Effector memory CD4-positive, alpha-beta T cell (primary cell): ENCODE results near the gene EP400.
A peak's percentile ranks its signal among the peaks of the same experiment; 100 is the strongest.

Experiments used
- DNase-seq, 3 donors: peaks; one replicate each; pipeline ENCODE4 v3.0.0-alpha.2; 2020
- H3K27ac ChIP-seq: 2 replicates; pipeline ENCODE4 v1.7.0; 2013; ENCODE audit warnings: mild to moderate bottlenecking, low read length, moderate library complexity; ENCODE audit not compliant: insufficient read depth, poor library complexity, severe bottlenecking
- H3K27me3 ChIP-seq: replicated peaks from 2 replicates; pipeline ENCODE4 v1.7.0; 2013; ENCODE audit warnings: mild to moderate bottlenecking, low read length; ENCODE audit not compliant: insufficient read depth, control insufficient read depth, poor library complexity, severe bottlenecking
- H3K36me3 ChIP-seq: 2 replicates; pipeline ENCODE4 v1.7.0; 2013; ENCODE audit warnings: mild to moderate bottlenecking, low read length, moderate library complexity; ENCODE audit not compliant: control insufficient read depth, insufficient read depth
- H3K4me1 ChIP-seq: 2 replicates; pipeline ENCODE4 v1.7.0; 2013; ENCODE audit warnings: low read length, mild to moderate bottlenecking; ENCODE audit not compliant: control insufficient read depth, insufficient read depth, poor library complexity, severe bottlenecking
- H3K4me3 ChIP-seq: 2 replicates; pipeline ENCODE4 v1.7.0; 2013; ENCODE audit warnings: low read length, low read depth, mild to moderate bottlenecking; ENCODE audit not compliant: insufficient read depth, poor library complexity, severe bottlenecking
- H3K9me3 ChIP-seq: 2 replicates; pipeline ENCODE4 v1.7.0; 2013; ENCODE audit warnings: mild to moderate bottlenecking, low read length, moderate library complexity; ENCODE audit not compliant: control insufficient read depth

EP400 gene

GRCh38 chr12:131928711-131929580, 20.8 kb upstream of the EP400 start, which contains the start of gene PUS1:
Gene PUS1, plus strand, starts transcription at chr12:131929276. Its CDS starts 447 bp downstream, at chr12:131929723.
- Histone ChIP-seq H3K4me3 (peak within 1 kb of the TSS; percentile 90), H3K27me3 (no peaks in the 10 kb centered on the region), H3K27ac (peak within 1 kb of the TSS; percentile 74), H3K4me1 (no peaks in the 10 kb centered on the region), H3K9me3 (no peaks in the 10 kb centered on the region), H3K36me3 (peaks cover 24% of the 10 kb centered on the region)
- DNase-seq = peak; percentile 89 to 91 (median 90)

- DNase-seq = peak in 2 of 3 donors; percentile 13 to 15
- Histone ChIP-seq H3K36me3 (peaks cover 31% of the 10 kb centered on the region), H3K4me1 (no peaks in the 10 kb centered on the region), H3K27ac (peak overlapping the region; percentile 74), H3K4me3 (peak overlapping the region; percentile 90), H3K9me3 (no peaks in the 10 kb centered on the region), H3K27me3 (no peaks in the 10 kb centered on the region)
Observed at GRCh38 chr12:131929581-131930456, 19.9 kb upstream of the EP400 start.

- Histone ChIP-seq H3K27me3 (no peaks in the 10 kb centered on the region), H3K4me3 (peak overlapping the region; percentile 90), H3K27ac (peak overlapping the region; percentile 74), H3K4me1 (no peaks in the 10 kb centered on the region), H3K9me3 (no peaks in the 10 kb centered on the region), H3K36me3 (peaks cover 38% of the 10 kb centered on the region)
- DNase-seq = no peak
Observed at GRCh38 chr12:131930510-131930909, 19.2 kb upstream of the EP400 start.

GRCh38 chr12:131933387-131933786, 16.4 kb upstream of the EP400 start:
- no peaks in the 10 kb centered on the region for H3K4me1 ChIP-seq

GRCh38 chr12:131934535-131934934, 15.2 kb upstream of the EP400 start:
- no peak overlapping the region for H3K27ac ChIP-seq
- H3K27me3 ChIP-seq = no peaks in the 10 kb centered on the region
- no peaks in the 10 kb centered on the region for H3K4me1 ChIP-seq
- H3K9me3 ChIP-seq = no peaks in the 10 kb centered on the region
- DNase-seq = no peak
- peaks cover 44% of the 10 kb centered on the region for H3K36me3 ChIP-seq
- no peak overlapping the region for H3K4me3 ChIP-seq

More at GRCh38 chr12:131933387-131933786, 16.4 kb upstream of the EP400 start:
- no peak for DNase-seq
- Histone ChIP-seq H3K27me3 (no peaks in the 10 kb centered on the region), H3K4me3 (no peak overlapping the region), H3K27ac (no peak overlapping the region), H3K9me3 (no peaks in the 10 kb centered on the region), H3K36me3 (peaks cover 44% of the 10 kb centered on the region)

- Histone ChIP-seq H3K36me3 (peaks cover 43% of the 10 kb centered on the region), H3K27me3 (no peaks in the 10 kb centered on the region)
- no peak for DNase-seq
Observed at GRCh38 chr12:131938082-131938481, 11.7 kb upstream of the EP400 start.

GRCh38 chr12:131939007-131939406, 10.7 kb upstream of the EP400 start:
- DNase-seq = no peak
- Histone ChIP-seq H3K27me3 (no peaks in the 10 kb centered on the region), H3K4me1 (no peaks in the 10 kb centered on the region), H3K9me3 (no peaks in the 10 kb centered on the region), H3K36me3 (peaks cover 37% of the 10 kb centered on the region), H3K27ac (no peak overlapping the region), H3K4me3 (no peak overlapping the region)

More at GRCh38 chr12:131938082-131938481, 11.7 kb upstream of the EP400 start:
- H3K4me3 ChIP-seq = no peak overlapping the region
- no peak overlapping the region for H3K27ac ChIP-seq
- no peaks in the 10 kb centered on the region for H3K9me3 ChIP-seq
- no peaks in the 10 kb centered on the region for H3K4me1 ChIP-seq

GRCh38 chr12:131940141-131940547, 9.6 kb upstream of the EP400 start:
- H3K27ac ChIP-seq = no peak overlapping the region
- H3K27me3 ChIP-seq = no peaks in the 10 kb centered on the region
- H3K36me3 ChIP-seq = peaks cover 37% of the 10 kb centered on the region
- H3K9me3 ChIP-seq = no peaks in the 10 kb centered on the region
- no peak overlapping the region for H3K4me3 ChIP-seq
- DNase-seq = no peak
- no peaks in the 10 kb centered on the region for H3K4me1 ChIP-seq

- no peak overlapping the region for H3K27ac ChIP-seq
- no peak for DNase-seq
- H3K36me3 ChIP-seq = peaks cover 27% of the 10 kb centered on the region
- H3K9me3 ChIP-seq = no peaks in the 10 kb centered on the region
- no peak overlapping the region for H3K4me3 ChIP-seq
- H3K27me3 ChIP-seq = no peaks in the 10 kb centered on the region
- H3K4me1 ChIP-seq = no peaks in the 10 kb centered on the region
Observed at GRCh38 chr12:131941116-131941986, 8.4 kb upstream of the EP400 start.
